Omental fat pad (tissue), 4 donors: Measurements from ENCODE around the gene GPRASP2. TPM values are rescaled to one million over a fixed set of nuclear protein-coding genes. Genes with fewer than 3 reads are reported as not detected.
"Not testable (repeated sequence)": the region's sequence is repeated elsewhere in the genome, so short reads cannot be mapped to it uniquely, and the experiment has no call there.

Experiments
- ATAC-seq: fragments of 150-250 bp; one replicate; pipeline ENCODE4 v1.9.1; 2016; ENCODE audit warnings: mild to moderate bottlenecking, moderate library complexity; ENCODE audit not compliant: low FRiP score
- DNase-seq: peaks from one replicate; pipeline ENCODE4 v3.0.0-alpha.2; 2019; ENCODE audit warnings: low spot score
- total RNA-seq, 4 donors: library from RNA; depleted of rRNA; stranded (reverse); fragments of >200 nt; gene quantifications; one replicate each; pipeline ENCODE4 v1.1.0, GENCODE V29; 2016
- TF ChIP-seq, protein P1 (sequence below), 3 donors: fragments of 450-650 bp; IDR thresholded peaks; one replicate each; pipeline ENCODE4 v1.5.1; 2016 to 2017; ENCODE audit warnings: antibody characterized with exemption in 3 of 3, mild to moderate bottlenecking in 3 of 3, moderate library complexity in 2 of 3

GPRASP2 gene
- total RNA-seq, 4 donors from 2014 or later = 3.5 to 14.0 (median 10.6) TPM

DNA sequence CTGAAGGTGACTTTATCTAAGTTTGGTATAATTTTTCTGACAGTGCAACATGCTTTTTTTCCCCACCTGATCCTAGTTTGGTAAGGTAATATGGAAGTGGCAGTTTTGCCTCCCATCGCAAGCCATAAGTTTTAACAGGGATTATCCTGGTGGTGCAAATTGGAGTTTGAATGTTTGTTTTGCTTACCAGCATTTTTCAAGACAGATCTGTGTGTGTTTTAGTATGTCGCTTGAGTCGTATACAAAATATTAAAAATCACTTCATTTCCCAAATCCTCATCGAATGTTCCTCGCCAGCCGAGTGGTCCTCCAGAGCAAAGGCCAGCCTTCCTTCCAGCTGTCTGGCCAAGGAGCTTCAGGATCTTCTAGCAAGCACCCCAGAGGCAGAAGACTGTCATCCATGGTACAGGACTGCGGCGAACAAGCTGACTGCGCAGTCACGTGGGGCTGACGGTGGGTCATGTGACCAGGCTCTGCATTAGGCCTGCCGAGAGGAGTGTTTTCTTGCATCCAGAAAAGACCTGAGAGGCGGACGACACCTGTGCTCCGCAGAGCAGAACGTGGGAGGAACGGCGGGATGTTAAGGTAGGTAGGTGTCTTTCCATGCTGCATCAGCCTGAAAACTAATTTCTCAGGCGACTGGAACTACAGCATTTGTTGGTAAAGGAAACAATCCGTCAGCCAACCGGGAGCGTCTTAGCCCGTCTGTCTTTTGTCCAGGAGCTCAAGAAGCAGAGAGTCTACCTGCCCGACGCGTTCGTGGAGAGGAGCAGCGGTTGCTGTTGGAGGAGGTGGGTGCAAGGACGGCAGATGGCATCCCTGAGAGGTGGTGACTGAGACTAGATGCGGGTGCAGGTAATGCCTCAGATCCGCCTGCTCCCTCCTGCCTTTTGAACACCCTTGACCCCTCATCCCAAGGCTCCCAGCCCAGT lies 8.3 kb downstream of the GPRASP2 start, which contains the start of gene GPRASP3:
TSS of gene GPRASP3 (plus strand) at position 507 of the 932 bp plus-strand sequence. CDS start 28,253 bp downstream, outside the sequence.
- peak; percentile 88 for ATAC-seq
- TF ChIP-seq, protein P1, sequence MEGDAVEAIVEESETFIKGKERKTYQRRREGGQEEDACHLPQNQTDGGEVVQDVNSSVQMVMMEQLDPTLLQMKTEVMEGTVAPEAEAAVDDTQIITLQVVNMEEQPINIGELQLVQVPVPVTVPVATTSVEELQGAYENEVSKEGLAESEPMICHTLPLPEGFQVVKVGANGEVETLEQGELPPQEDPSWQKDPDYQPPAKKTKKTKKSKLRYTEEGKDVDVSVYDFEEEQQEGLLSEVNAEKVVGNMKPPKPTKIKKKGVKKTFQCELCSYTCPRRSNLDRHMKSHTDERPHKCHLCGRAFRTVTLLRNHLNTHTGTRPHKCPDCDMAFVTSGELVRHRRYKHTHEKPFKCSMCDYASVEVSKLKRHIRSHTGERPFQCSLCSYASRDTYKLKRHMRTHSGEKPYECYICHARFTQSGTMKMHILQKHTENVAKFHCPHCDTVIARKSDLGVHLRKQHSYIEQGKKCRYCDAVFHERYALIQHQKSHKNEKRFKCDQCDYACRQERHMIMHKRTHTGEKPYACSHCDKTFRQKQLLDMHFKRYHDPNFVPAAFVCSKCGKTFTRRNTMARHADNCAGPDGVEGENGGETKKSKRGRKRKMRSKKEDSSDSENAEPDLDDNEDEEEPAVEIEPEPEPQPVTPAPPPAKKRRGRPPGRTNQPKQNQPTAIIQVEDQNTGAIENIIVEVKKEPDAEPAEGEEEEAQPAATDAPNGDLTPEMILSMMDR (IDR thresholded peaks at IDR 0.05) = no peak
- peak; percentile 62 for DNase-seq

DNA sequence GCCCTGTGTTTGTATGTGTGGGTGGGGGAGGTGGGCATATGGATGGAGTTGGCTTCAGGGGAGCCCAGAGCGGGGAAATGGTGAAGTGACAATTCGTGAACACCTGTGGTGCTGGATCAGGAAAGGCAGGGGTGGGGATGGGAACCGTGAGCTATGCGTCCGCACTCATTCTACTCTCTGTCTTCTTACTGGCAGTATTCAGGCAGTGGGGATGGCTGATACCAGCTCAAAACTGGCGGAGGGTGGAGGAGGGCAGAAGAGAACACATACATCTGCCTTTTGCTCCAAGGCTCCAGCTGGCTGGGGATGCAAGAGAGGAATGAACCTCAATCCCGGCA lies 8.9 kb downstream of the GPRASP2 start:
- not testable (repeated sequence) for DNase-seq, ATAC-seq

DNA sequence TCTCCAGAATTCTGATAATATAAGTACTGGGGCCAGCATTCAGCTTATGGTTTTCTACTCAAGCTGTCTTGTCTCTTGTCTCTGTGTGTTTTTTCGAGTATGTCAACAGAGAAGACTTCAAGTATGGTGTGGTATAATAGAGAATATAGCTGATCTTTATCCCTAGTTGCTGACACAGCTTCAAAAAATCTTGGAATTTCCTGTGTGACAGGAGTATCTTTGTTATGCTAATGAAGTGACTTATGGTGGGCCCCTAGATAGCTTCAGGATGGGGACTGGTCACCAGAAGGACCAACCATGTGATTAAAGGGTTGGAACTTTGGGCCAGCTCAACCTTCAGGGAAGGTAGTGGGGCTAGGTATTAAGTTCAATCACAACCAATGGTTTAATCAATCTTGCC lies 11.2 kb downstream of the GPRASP2 start:
- ATAC-seq (no peak), DNase-seq (no peak)
- TF ChIP-seq, protein P1 (IDR thresholded peaks at IDR 0.05) = no peak

DNA sequence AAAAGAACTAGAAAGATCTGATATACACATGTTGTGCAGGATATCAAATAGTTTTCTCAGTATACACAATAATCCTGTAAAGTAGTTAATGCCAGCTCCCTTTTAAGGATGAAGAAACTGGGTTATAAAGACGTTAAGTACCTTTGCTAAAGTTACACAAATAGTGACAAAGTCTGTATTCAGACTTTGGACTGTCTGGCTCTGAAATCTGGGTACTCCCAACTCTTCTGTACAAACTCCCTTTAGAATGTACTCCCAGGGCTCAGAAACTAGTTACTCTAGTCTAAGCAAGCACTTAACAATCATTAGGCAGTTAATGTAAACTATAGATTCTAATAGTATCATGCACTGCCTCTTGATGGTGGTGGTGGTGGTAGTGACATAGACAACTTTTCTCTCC lies 15.5 kb downstream of the GPRASP2 start:
- ATAC-seq (no peak), DNase-seq (no peak)
- TF ChIP-seq, protein P1 (IDR thresholded peaks at IDR 0.05) = no peak

DNA sequence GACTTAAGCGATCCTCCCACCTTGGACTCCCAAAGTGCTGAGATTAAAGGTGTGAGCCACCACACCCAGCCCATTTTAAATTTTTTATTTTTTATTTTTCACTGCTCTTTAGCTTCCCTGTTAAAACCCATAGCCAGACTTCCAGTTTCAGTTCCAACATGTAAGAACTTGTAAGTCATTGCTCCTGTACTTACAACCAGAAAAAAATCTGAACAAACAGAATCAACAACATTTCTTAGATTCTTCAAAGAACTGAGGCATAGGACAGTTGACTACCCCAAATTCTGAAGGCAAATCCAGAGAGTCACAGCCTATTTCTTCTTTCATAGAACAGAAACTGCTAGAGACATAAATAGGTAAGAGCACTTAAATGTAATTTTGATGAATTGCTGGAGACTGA lies 16.4 kb downstream of the GPRASP2 start:
- no peak for DNase-seq
- TF ChIP-seq, protein P1 (IDR thresholded peaks at IDR 0.05) = no peak
- no peak for ATAC-seq

DNA sequence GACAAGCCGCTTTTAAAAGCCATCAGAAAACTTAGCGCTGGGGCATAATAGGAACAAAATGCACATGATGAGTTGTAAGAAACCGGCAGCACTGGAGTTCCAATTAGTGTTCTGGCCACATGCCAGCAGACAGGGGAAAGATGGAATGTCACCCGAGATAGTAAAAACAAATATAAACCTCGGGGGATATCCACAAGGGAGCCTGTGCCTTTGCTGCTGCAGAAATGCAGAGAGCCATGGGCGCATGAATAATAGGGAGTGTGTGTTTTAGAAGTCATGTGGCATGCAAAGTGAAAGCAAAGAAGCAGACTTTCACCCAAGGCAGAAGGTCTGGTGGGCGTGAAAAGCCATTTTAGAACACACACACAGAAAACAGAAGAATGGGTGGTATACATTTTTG lies 27.4 kb downstream of the GPRASP2 start:
- DNase-seq (no peak), ATAC-seq (no peak)

DNA sequence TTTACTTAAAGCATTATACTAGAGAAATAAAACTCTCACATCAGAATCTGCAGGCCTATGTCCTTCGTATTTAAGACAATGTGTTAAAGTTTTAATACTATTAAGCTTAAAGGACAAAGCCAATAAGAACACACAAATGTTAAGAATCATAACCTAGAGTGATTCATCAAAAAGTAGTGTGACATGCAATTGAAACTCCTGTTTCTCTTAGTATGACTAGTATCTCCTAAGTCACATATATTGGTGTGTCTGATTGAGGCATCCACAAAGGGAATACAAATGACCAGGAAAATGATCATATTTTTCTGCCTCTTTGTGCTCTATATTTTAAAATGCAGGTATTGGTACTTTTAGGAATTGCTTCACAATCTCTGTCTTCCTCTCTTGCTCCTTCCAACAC lies 32.1 kb downstream of the GPRASP2 start:
- ATAC-seq (no peak), DNase-seq (no peak)
- TF ChIP-seq, protein P1 (IDR thresholded peaks at IDR 0.05) = no peak

More for the DNA sequence above, 27.4 kb downstream of the GPRASP2 start:
- TF ChIP-seq, protein P1 (IDR thresholded peaks at IDR 0.05) = no peak
